Neural progenitor cell (in vitro differentiated cells): Measurements from ENCODE around the gene PFDN6. TPM values are rescaled to one million over a fixed set of nuclear protein-coding genes. Genes with fewer than 3 reads are reported as not detected.

Experiments used
- DNase-seq: peaks from one replicate; pipeline ENCODE4 v3.0.0-alpha.2; 2016; ENCODE audit warnings: low spot score
- H2AFZ ChIP-seq: fragments of 200-600 bp; sonication (generic); replicated peaks from 2 replicates; pipeline ENCODE4 v1.6.1; 2016; ENCODE audit warnings: antibody characterized with exemption
- H3F3A ChIP-seq: fragments of 200-600 bp; sonication (generic); 2 replicates; pipeline ENCODE4 v1.6.1; 2016; ENCODE audit warnings: antibody characterized with exemption, low read depth
- H3K27ac ChIP-seq: fragments of 200-600 bp; sonication (generic); 2 replicates; pipeline ENCODE4 v1.5.1; 2016; ENCODE audit warnings: mild to moderate bottlenecking
- H3K27me3 ChIP-seq: fragments of 200-600 bp; sonication (generic); 2 replicates; pipeline ENCODE4 v1.6.1; 2016; ENCODE audit warnings: mild to moderate bottlenecking, moderate library complexity
- H3K36me3 ChIP-seq: fragments of 200-600 bp; sonication (generic); 2 replicates; pipeline ENCODE4 v1.5.1; 2016
- H3K4me1 ChIP-seq: fragments of 200-600 bp; sonication (generic); 2 replicates; pipeline ENCODE4 v1.6.1; 2016; ENCODE audit warnings: mixed run types
- H3K4me2 ChIP-seq: fragments of 200-600 bp; sonication (generic); 2 replicates; pipeline ENCODE4 v1.6.1; 2016
- H3K4me3 ChIP-seq: fragments of 200-600 bp; sonication (generic); 2 replicates; pipeline ENCODE4 v1.5.1; 2016
- H3K79me2 ChIP-seq: fragments of 200-600 bp; sonication (generic); 2 replicates; pipeline ENCODE4 v1.6.1; 2016; ENCODE audit warnings: low read depth
- H3K9ac ChIP-seq: fragments of 200-600 bp; sonication (generic); 2 replicates; pipeline ENCODE4 v1.6.1; 2016
- H3K9me3 ChIP-seq: fragments of 200-600 bp; sonication (generic); 2 replicates; pipeline ENCODE4 v1.5.1; 2016; ENCODE audit warnings: low read depth
- H4K20me1 ChIP-seq: fragments of 200-600 bp; sonication (generic); 2 replicates; pipeline ENCODE4 v1.6.1; 2016; ENCODE audit warnings: low read depth
- H3K27ac Mint-ChIP-seq: 3 replicates; pipeline ENCODE4 v1.8.0; 2021; ENCODE audit warnings: mixed read lengths
- H3K27me3 Mint-ChIP-seq: 2 replicates; pipeline ENCODE4 v1.8.0; 2022; ENCODE audit warnings: low read depth, mild to moderate bottlenecking, inconsistent platforms, moderate library complexity, mixed read lengths; ENCODE audit not compliant: insufficient read depth
- H3K36me3 Mint-ChIP-seq: 3 replicates; pipeline ENCODE4 v1.8.0; 2021; ENCODE audit warnings: mixed read lengths
- H3K4me1 Mint-ChIP-seq: 3 replicates; pipeline ENCODE4 v1.8.0; 2021; ENCODE audit warnings: mixed read lengths
- H3K4me3 Mint-ChIP-seq: 3 replicates; pipeline ENCODE4 v1.8.0; 2021; ENCODE audit warnings: mild to moderate bottlenecking, moderate library complexity, mixed read lengths
- H3K9me3 Mint-ChIP-seq: 3 replicates; pipeline ENCODE4 v1.8.0; 2020; ENCODE audit warnings: mixed read lengths
- CTCF ChIP-seq: fragments of 200-600 bp; sonication (generic); IDR thresholded peaks from 2 replicates; pipeline ENCODE4 v1.5.1; 2017; ENCODE audit warnings: antibody characterized with exemption, mild to moderate bottlenecking
- EZH2 ChIP-seq: fragments of 200-600 bp; sonication (generic); IDR thresholded peaks from 2 replicates; pipeline ENCODE4 v1.6.1; 2017; ENCODE audit warnings: antibody characterized with exemption, mild to moderate bottlenecking, moderate library complexity
- EZH2phosphoT487 ChIP-seq: fragments of 200-600 bp; sonication (generic); IDR thresholded peaks from 2 replicates; pipeline ENCODE4 v1.6.1; 2017; ENCODE audit warnings: antibody characterized with exemption
- total RNA-seq: library from RNA; depleted of rRNA; stranded (reverse); fragments of >200 nt; gene quantifications from 2 replicates; pipeline ENCODE4 v1.2.3, GENCODE V29; 2015; ENCODE audit warnings: low replicate concordance

Gene PFDN6
- total RNA-seq, 1 donor from 2014 or later = 35.6 TPM

DNA sequence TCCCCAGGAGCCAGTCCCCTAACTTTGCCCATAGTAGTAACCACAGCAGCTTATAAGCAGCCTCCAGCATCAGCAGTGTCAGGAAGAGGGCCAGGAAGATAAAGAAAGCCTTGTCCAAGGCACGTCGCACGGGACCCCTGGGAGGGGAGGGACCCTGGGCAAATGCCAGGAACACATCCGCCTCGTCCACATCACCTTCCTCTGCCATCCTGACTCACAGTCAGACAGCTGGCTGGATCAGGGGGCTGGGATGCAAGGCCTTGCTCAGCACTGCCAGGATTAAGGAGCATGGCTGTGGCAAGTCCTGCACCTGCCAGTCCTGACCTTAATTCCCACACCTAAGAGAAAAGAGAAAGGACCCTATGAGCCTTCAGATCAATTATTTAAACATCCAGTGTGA lies 39.7 kb downstream of the PFDN6 start:
- Mint-ChIP-seq H3K4me3 (no peak overlapping the region), H3K4me1 (peaks cover 5% of the 10 kb centered on the region), H3K36me3 (no peaks in the 10 kb centered on the region), H3K27me3 (peaks cover 4% of the 10 kb centered on the region), H3K27ac (no peak overlapping the region), H3K9me3 (no peaks in the 10 kb centered on the region)
- no peaks in the 10 kb centered on the region for H3K79me2 ChIP-seq
- H2AFZ ChIP-seq = no peak overlapping the region
- H4K20me1 ChIP-seq = no peaks in the 10 kb centered on the region
- no peak overlapping the region for H3K4me3 ChIP-seq
- TF ChIP-seq EZH2 (no peak), EZH2phosphoT487 (no peak), CTCF (no peak)
- no peak overlapping the region for H3K4me2 ChIP-seq
- no peaks in the 10 kb centered on the region for H3K36me3 ChIP-seq
- H3K9me3 ChIP-seq = no peaks in the 10 kb centered on the region
- H3K27ac ChIP-seq = no peak overlapping the region
- peaks cover under 1% of the 10 kb centered on the region for H3F3A ChIP-seq
- no peaks in the 10 kb centered on the region for H3K27me3 ChIP-seq
- no peak for DNase-seq
- no peaks in the 10 kb centered on the region for H3K4me1 ChIP-seq
- H3K9ac ChIP-seq = no peak overlapping the region

DNA sequence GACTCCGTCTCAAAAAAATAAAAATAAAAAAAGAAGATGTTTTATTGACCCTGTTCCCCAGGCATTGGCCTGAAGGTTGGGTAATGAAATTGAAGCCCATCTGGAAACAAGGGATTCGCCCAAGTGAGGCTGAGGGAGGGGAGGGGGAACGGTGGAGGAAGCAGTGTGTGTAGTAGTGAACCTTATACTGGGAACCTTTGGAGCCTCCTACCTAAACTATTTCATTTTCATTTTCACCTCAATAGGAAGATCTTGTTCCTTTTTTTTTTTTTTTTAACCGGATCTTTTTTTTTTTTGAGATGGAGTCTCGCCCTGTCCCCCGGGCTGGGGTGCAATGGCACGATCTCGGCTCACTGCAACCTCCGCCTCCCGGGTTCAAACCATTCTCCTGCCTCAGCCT lies 41.3 kb downstream of the PFDN6 start:
- H3K4me1 ChIP-seq = no peaks in the 10 kb centered on the region
- DNase-seq = no peak
- H3K9ac ChIP-seq = no peak overlapping the region
- H3K4me2 ChIP-seq = no peak overlapping the region
- H3F3A ChIP-seq = no peaks in the 10 kb centered on the region
- no peaks in the 10 kb centered on the region for H4K20me1 ChIP-seq
- no peak overlapping the region for H3K27ac Mint-ChIP-seq
- H2AFZ ChIP-seq = no peak overlapping the region
- H3K4me1 Mint-ChIP-seq = peaks cover 2% of the 10 kb centered on the region
- H3K79me2 ChIP-seq = no peaks in the 10 kb centered on the region
- no peaks in the 10 kb centered on the region for H3K9me3 ChIP-seq
- H3K4me3 Mint-ChIP-seq = no peak overlapping the region
- no peaks in the 10 kb centered on the region for H3K36me3 Mint-ChIP-seq
- no peaks in the 10 kb centered on the region for H3K27me3 ChIP-seq
- no peak overlapping the region for H3K27ac ChIP-seq
- H3K9me3 Mint-ChIP-seq = no peaks in the 10 kb centered on the region
- H3K36me3 ChIP-seq = no peaks in the 10 kb centered on the region
- peaks cover 4% of the 10 kb centered on the region for H3K27me3 Mint-ChIP-seq
- no peak overlapping the region for H3K4me3 ChIP-seq
- no peak for TF ChIP-seq EZH2
- no peak for TF ChIP-seq CTCF
- no peak for TF ChIP-seq EZH2phosphoT487

GRCh38 chr6:33333666-33334065 lies 44.3 kb downstream of the PFDN6 start:
- no peaks in the 10 kb centered on the region for H3K9me3 Mint-ChIP-seq
- no peak overlapping the region for H3K4me3 Mint-ChIP-seq
- DNase-seq = no peak
- H3K4me1 ChIP-seq = no peaks in the 10 kb centered on the region
- no peaks in the 10 kb centered on the region for H3K36me3 Mint-ChIP-seq
- H3K79me2 ChIP-seq = no peaks in the 10 kb centered on the region
- no peaks in the 10 kb centered on the region for H3K27me3 ChIP-seq
- no peak overlapping the region for H3K9ac ChIP-seq
- H3K4me1 Mint-ChIP-seq = peaks cover 2% of the 10 kb centered on the region
- H3K4me3 ChIP-seq = no peak overlapping the region
- no peak for TF ChIP-seq EZH2phosphoT487
- H2AFZ ChIP-seq = no peak overlapping the region
- H3K36me3 ChIP-seq = no peaks in the 10 kb centered on the region
- H3K27me3 Mint-ChIP-seq = peaks cover 4% of the 10 kb centered on the region
- no peaks in the 10 kb centered on the region for H3F3A ChIP-seq
- H3K4me2 ChIP-seq = no peak overlapping the region
- H3K27ac Mint-ChIP-seq = no peak overlapping the region
- H3K9me3 ChIP-seq = no peaks in the 10 kb centered on the region
- no peak overlapping the region for H3K27ac ChIP-seq
- no peaks in the 10 kb centered on the region for H4K20me1 ChIP-seq

DNA sequence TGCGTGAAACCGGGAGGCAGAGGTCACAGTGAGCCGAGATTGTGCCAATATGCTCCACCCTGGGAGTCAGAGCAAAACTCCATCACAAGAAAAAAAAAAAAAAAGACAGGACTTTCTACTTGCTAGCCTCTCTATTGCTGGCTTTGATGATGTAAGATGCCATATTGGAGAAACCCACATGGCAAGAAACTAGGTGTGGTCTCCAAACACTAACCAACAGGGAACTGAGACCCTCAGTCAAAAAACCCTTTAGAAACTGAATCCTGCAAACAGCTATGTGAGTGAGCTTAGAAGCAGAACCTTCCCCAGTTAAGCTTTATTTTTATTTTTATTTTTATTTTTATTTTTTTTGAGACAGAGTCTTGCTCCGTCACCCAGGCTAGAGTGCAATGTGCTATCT lies 46.5 kb downstream of the PFDN6 start:
- Mint-ChIP-seq H3K4me1 (no peaks in the 10 kb centered on the region), H3K9me3 (no peaks in the 10 kb centered on the region)
- TF ChIP-seq EZH2 (no peak), CTCF (no peak), EZH2phosphoT487 (no peak)

More for the DNA sequence above, 46.5 kb downstream of the PFDN6 start:
- H3K9ac ChIP-seq = no peak overlapping the region
- H3K27ac Mint-ChIP-seq = no peak overlapping the region
- H3K4me2 ChIP-seq = no peak overlapping the region
- no peaks in the 10 kb centered on the region for H3K9me3 ChIP-seq
- H3K4me1 ChIP-seq = no peaks in the 10 kb centered on the region
- H3K79me2 ChIP-seq = no peaks in the 10 kb centered on the region
- no peaks in the 10 kb centered on the region for H3F3A ChIP-seq
- H3K4me3 Mint-ChIP-seq = no peak overlapping the region
- H2AFZ ChIP-seq = no peak overlapping the region
- no peak overlapping the region for H3K27ac ChIP-seq
- DNase-seq = no peak
- H3K27me3 Mint-ChIP-seq = peaks cover 2% of the 10 kb centered on the region
- no peaks in the 10 kb centered on the region for H4K20me1 ChIP-seq
- H3K36me3 Mint-ChIP-seq = no peaks in the 10 kb centered on the region
- H3K36me3 ChIP-seq = no peaks in the 10 kb centered on the region
- no peaks in the 10 kb centered on the region for H3K27me3 ChIP-seq
- no peak overlapping the region for H3K4me3 ChIP-seq
